HCT116 (cell line): ENCODE measurements around the gene ADGRG6.

ENCODE experiments used
- EZH2 ChIP-seq: fragments of 200-600 bp; sonication (generic); IDR thresholded peaks from 2 replicates; pipeline ENCODE4 v1.6.1; 2017; ENCODE audit warnings: antibody characterized with exemption, mixed run types
- POLR2A ChIP-seq: IDR thresholded peaks from 2 replicates; pipeline ENCODE4 v1.7.0; 2011; ENCODE audit warnings: borderline replicate concordance; ENCODE audit not compliant: insufficient read depth, insufficient read length; ENCODE audit errors: extremely low read depth
- POLR2AphosphoS5 ChIP-seq: IDR thresholded peaks from 2 replicates; pipeline ENCODE4 v1.6.1; 2011; ENCODE audit warnings: mild to moderate bottlenecking, low read depth, low read length, moderate library complexity
- SRF ChIP-seq: IDR thresholded peaks from 2 replicates; pipeline ENCODE4 v1.6.1; 2012; ENCODE audit warnings: low read depth
- TCF7L2 ChIP-seq: IDR thresholded peaks from 2 replicates; pipeline ENCODE4 v1.7.0; 2011; ENCODE audit warnings: borderline replicate concordance, inconsistent platforms; ENCODE audit not compliant: insufficient read depth, insufficient read length; ENCODE audit errors: extremely low read depth
- TF ChIP-seq, protein P1 (sequence below), 3 experiments: fragments of 200-600 bp in 1 of 3; sonication (generic) in 1 of 3; IDR thresholded peaks in 2 of 3; conservative IDR thresholded peaks in 1 of 3; 2 replicates each; pipeline ENCODE4 v1.5.1; 2012 to 2017; ENCODE audit warnings: low read depth in 2 of 3, low read length in 2 of 3, antibody characterized with exemption in 1 of 3, borderline replicate concordance in 1 of 3, control low read depth in 1 of 3, mild to moderate bottlenecking in 1 of 3, mixed read lengths in 1 of 3, mixed run types in 1 of 3, moderate library complexity in 1 of 3; ENCODE audit not compliant: insufficient read depth in 1 of 3
- TF ChIP-seq, protein P2 (sequence below): IDR thresholded peaks from 2 replicates; pipeline ENCODE4 v1.6.1; 2012
- TF ChIP-seq, protein P3 (sequence below): IDR thresholded peaks from 2 replicates; pipeline ENCODE4 v1.6.1; 2012

GRCh38 chr6:142258757-142259156 is 43.0 kb upstream of the ADGRG6 start:
- TF ChIP-seq SRF (no peak), EZH2 (no peak), POLR2AphosphoS5 (no peak), POLR2A (no peak), TCF7L2 (no peak)
- TF ChIP-seq, protein P1, sequence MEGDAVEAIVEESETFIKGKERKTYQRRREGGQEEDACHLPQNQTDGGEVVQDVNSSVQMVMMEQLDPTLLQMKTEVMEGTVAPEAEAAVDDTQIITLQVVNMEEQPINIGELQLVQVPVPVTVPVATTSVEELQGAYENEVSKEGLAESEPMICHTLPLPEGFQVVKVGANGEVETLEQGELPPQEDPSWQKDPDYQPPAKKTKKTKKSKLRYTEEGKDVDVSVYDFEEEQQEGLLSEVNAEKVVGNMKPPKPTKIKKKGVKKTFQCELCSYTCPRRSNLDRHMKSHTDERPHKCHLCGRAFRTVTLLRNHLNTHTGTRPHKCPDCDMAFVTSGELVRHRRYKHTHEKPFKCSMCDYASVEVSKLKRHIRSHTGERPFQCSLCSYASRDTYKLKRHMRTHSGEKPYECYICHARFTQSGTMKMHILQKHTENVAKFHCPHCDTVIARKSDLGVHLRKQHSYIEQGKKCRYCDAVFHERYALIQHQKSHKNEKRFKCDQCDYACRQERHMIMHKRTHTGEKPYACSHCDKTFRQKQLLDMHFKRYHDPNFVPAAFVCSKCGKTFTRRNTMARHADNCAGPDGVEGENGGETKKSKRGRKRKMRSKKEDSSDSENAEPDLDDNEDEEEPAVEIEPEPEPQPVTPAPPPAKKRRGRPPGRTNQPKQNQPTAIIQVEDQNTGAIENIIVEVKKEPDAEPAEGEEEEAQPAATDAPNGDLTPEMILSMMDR (IDR thresholded peaks at IDR 0.05 in 2 of 3, conservative IDR thresholded peaks at IDR 0.05 in 1 of 3; ENCODE audit: borderline replicate concordance in 1 of 3, insufficient read depth in 1 of 3, low read depth in 2 of 3, low read length in 2 of 3): no peak
- TF ChIP-seq, protein P2, sequence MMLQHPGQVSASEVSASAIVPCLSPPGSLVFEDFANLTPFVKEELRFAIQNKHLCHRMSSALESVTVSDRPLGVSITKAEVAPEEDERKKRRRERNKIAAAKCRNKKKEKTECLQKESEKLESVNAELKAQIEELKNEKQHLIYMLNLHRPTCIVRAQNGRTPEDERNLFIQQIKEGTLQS: no peak
- TF ChIP-seq, protein P3, sequence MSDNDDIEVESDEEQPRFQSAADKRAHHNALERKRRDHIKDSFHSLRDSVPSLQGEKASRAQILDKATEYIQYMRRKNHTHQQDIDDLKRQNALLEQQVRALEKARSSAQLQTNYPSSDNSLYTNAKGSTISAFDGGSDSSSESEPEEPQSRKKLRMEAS: no peak
